HUDEP-2 (cell line): Measurements from ENCODE around the gene RBM38.
A peak's percentile ranks its signal among the peaks of the same experiment; 100 is the strongest.

ENCODE experiments used
- DNase-seq, 76 experiments: peaks; one replicate each; lab custom pipeline; 2025; ENCODE audit not compliant: unreplicated experiment in 76 of 76; lab: John Stamatoyannopoulos, UW

Gene RBM38

DNA sequence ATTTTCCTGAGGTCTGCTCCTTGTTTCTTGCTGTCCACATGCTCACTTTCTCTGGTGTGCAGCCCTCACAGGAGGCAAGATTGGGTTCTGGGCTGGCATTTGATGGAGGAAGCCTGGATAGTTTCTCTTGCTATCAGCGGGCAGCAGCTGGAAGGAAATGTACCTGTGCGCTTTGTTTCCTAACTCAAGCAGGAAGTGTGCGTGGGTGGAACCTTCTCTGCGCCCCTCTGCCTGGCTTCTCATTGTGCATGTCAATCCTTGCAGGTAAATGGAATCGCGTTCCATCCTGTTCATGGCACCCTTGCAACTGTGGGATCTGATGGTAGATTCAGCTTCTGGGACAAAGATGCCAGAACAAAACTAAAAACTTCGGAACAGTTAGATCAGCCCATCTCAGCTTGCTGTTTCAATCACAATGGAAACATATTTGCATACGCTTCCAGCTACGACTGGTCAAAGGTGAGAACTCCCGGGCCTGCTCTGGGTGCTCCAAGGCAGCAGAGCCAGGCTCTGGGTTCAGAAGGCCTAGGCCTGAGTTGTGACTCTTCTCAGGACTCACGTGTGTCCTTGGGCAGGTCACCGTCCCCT, 16.8 kb upstream of the RBM38 start:
- no peak for DNase-seq

DNA sequence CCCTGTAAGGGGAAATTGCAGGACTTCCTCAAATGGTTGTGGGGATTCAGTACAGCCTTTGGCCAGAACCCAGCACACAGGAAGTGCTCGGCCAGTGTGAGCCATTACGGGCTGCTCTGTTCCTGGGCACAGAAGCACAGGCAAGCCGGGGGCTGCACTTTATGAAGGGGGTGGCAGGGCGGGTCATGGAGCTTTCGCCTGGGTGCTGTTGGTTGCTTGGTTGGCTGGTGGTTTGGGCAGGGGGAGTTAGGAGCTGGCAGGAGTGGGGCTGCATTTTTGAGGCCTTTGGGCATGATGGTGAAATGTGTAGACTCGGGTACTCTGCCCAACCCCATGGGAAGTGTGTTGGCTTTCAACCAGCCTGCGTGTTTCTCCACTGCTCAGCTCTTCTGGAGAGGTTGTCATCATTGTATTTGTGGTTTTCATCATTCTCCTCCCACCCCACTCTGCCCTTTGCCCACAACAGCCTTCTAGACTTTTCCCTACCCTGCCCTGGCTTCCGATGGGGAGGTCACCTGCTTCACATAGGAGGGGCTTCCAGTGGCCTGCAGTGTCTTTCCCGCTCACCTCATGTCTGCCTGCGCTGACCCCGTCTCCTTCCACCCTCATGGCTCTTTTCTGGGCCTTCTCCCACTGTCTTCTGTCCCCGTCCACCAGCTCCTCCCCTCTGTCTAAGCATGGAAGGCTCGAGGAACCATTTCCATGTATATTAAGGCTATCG, 16.1 kb upstream of the RBM38 start:
- no peak for DNase-seq

DNA sequence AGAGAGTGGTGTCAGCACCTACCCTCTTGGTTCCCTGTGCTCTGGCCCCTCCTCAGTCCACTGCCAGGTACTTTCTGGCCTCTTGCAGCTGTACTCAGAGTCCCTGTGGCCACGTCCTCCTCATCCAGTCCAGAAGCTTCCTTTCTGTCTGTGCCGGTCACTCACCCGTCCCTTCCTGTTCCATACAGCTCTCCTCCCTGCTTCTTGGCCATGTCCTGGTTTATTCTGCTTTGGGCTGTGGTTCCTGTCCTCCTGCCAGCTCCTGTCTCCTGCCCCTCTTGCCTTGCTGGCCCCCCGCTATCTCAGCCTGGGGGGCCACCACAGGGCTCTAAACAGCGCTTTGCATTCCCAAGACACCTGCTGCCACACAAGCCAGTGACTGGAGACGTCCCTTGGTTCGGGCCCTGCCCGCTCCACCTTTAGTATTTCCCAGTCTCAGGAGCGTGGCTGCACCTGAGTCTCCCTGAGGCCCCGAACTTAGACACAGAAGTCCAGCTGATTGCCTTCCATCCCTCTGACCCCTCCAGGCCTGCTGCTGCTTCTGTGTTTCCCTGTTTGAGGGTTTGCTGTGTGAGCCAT, 15.5 kb upstream of the RBM38 start:
- no peak for DNase-seq

DNA sequence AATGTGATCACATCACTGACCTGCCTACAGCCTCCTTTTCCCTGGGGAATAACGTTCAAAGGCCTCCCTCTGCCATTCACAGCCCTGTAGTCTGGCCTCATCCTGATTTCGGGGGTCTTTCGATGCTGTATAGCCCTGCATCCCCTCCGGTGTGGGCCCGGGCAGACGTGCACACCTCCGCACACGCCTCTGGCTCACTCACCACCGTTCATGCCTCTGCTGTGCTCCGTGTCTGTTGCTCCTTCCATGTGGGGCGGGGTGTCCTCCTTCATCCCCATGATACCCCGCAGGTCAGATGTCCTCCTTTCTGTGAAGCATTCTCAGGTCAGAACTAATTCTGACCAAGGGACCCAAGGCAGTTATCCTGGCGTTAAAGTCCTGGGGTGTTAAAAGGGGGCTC, 13.8 kb upstream of the RBM38 start:
- no peak for DNase-seq

DNA sequence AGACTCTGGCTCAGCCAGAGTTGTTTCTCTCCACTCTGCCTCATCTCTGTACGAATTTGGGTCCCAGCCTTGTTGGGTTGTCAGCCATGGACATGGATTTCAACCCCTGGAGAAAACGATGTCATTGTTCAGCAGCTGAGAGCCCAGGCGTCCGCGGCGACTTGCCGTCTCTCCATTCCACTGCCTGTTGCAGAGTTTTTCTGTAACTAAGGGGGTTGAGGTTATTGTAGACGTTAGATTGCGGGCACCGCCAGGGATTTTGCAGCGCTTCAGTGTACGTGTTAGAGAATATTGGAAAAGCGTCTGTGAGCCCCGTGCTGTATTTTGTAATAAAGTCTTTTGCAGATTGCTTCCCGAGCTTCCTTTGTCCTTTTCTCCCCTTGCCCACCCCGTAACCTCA, 13.1 kb upstream of the RBM38 start:
- no peak for DNase-seq

DNA sequence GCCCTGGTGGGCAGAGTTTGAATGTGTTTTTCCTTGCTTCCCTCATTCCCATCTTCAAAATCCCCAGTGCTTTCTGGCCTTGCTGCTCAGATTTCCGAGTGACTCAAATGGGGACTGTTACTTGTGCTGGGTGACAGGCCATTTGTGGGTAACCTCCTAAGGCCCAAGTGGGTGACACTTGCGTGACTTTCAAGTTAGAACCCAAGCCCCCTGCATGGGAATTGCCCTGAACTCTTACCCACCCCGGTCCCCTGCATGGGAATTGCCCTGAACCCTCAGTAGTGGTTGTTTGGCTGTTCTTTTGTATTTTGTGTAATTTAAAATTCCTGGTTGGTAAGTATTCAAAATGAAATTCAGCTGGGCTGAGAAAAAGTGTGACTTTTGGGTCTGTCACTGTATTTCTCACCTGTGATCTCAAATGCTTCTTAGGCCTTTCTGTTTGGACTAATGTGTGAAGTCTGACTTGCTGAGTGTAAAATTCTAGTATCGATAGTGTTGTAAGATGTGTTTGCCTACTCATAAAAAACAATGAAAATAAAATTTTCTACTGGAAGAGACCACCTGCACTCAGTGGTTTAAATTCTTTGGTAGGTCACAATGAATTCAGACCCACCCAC, 12.4 kb upstream of the RBM38 start:
- no peak for DNase-seq

DNA sequence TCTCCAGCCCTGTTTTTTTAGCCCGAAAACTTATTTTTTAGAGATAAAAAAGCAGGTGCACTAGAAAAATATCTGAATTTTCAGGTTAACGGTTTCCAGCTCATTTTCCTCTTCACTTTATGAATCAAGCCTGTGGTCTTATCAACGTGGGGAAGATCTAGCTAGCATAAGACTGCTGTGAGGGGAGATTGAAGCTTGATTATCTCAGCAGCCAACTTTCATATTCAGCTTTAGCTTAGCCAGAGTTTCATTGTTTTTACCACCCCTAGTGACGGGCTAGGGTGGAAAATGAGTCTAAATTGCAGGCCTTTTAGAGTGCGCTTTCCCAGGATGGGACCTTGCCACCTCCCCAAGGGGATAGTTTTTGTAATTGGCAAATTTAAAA, 11.9 kb upstream of the RBM38 start:
- peak in 11 of 76 experiments; percentile 1 to 37 (median 13) for DNase-seq

DNA sequence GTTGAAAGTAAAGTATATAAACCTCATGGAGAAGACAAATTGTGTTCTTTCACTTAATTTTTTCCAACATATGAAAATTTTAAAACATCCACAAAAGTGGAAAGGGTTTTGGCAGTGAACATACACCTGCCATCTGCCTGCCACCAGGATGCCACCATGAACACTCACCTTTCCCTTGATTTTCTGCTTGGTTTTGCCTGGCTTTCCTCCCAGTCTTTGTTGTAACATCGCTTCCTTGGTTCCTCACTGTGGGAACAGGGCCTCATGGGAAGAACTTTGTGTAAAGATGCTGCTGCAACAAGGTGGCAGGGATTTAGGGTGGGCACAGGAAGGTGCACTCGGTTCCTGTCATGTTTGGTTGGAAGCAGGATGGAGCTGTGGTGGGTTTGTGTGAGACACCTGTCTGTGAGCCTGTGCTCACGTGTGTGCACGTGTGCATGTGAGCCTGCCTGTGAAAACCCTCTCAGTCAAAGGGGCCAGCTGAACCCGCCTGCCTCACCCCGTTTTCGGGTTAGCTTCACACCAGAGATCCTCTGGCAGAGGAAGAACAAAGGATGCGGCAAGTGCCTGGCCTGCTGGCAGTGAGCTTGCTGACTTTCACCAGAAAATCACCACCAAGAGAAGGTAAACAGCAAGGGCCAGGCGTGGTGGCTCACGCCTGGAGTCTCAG, 11.0 kb upstream of the RBM38 start:
- no peak for DNase-seq

DNA sequence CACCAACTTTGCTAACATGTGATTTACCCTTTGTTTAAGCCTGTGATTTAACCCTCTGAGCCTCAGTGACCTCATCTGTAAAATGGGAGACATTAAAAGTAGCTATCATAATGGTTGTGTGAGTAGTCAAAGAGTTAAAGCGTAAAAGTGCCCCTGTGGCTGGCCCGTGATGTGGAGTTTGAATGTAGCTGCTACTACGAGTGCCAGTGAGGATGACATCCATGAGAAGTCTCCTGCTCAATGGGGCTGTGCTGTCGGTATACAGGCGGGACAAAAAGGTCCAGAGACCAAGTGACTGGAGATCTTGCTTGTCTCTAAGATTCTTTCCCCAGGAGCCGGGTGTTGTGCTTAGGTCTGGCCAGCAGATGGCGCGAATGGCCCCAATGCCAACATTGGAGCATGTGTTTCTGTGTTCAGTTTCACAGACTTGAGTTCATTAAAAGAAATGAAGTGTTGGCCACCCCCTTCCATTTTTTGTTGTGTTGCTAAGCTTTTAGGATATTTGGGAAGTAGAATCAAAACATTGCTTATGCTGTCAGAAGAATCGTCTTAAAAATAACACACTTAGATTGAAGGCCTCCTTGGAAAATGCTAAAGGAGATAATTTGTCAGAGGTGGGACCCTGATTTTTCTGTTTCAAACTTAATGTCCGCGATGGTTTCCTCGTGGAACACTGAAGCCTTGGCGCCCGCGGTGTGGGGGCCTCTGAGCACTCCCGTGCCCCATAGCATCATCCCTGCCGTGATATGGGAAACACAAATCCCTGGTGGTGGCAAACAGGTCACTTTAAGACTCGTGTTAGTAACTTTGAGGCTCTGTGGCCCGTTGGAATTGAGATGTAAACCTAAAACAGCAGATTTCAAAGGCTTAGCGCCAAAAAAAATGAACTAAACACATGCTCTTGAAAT, 9.3 kb upstream of the RBM38 start:
- peak in 70 of 76 experiments; percentile 11 to 85 (median 66) for DNase-seq

DNA sequence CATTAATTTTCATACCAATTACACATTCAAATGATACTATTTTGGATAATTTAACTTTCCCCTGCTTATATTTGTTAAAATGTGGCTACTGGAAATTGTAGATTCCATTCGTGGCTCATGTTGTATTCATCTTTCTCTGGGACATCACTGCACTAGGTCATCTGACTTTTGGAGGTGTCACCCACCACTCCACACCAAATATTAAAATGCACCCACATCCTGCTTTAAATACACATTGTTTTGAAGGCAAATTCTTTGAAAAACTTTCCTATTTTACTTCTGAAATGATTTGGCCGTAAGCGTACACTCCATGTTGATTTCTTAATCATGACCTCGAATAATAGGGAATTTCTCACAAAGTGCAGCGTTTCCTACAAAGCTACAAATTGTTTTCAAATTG, 8.7 kb upstream of the RBM38 start:
- no peak for DNase-seq

DNA sequence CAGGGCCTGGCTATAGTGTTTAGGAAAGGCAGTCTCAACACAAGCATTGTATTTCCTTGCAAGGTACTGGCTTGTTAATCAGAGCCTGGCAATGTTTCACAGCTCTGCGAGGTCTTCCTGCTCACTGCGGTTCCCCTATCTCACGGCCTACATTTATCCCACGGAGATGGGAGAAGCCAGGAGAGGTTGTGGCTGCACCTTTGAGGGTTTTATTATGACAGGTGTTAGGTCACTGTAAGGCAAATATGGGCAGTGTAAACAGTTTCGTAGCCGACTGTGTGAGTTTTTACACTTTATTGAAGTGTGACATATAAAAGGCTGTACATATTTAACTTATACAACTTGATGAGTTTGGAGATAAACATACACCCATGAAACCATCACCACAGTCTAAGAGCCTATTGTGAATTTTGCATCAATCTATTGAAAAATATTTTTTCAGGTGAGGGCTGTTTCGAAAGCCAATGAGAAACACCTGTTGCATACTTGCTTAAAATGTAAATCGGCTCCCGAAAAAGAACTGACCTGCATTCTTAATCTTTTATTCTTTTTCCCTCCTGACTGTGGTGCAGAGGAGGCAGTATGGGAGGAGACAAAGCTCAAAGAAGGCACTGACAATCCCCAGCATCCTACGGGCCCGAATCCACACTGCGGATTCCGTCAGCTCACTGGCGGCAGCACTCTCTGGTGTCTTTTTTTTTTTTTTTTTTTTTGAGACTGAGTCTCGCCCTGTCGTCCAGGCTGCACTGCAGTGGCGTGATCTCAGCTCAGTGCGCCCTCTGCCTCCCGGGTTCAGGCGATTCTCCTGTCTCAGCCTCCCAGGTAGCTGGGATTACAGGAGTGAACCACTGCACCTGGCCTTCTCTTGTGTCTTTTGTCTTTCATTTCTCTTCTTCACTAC, 7.5 kb upstream of the RBM38 start:
- DNase-seq = no peak

DNA sequence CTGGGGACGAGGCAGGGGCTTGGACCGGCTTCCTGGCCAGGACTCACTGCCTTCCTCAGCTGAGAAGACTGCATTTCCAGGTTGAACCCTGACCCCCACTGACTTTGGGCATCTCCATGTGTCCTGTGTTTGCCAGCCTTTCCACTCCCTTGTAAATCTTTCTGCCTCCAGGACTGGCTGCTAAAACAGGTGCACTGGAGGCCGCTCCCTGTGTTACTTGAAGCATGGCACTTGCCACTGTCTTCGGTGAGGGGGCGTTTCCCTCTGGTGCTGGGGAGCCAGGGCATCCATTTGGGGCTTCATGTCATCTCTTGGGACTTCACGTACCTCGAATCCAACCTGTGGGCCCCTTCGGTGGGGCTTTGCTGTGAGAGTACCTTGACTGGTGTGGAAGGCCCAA, 6.7 kb upstream of the RBM38 start:
- no peak for DNase-seq

DNA sequence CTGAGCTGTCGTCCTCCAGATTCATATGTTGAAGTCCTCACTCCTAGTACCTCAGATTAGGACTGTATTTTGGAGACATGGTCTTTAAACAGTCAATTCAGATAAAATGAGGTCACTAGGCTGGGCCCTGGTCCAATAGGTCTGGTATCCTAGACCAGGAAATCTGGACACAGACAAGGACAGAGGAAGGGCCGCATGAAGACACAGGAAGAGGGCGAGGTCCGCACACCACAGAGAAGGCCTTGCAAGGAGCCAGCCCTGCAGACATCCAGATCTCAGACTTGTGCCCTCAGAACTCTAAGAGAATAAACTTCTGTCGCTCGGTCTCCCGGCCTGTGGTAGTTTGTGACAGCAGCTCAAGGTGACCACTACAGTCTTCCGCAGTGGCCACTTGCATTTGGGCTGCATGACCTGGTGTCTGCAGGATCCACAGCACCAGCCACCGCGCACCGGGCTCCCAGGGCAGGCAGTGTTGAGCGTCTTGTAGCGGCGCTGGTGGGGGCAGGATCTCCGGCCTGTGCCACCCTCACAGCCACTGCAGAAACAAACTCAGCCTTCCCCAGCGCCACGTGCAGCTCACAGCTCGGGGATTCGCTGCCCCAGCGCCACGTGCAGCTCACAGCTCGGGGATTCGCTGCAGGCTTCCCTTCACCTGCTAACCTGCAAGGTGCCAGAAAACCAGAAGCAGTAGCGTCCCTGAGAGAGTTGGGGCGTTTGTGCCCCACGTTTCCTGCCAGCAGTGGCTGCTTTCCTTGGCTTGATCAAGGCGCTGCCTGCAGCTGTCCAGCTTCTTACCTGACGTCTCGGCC, 6.0 kb upstream of the RBM38 start:
- DNase-seq = no peak

DNA sequence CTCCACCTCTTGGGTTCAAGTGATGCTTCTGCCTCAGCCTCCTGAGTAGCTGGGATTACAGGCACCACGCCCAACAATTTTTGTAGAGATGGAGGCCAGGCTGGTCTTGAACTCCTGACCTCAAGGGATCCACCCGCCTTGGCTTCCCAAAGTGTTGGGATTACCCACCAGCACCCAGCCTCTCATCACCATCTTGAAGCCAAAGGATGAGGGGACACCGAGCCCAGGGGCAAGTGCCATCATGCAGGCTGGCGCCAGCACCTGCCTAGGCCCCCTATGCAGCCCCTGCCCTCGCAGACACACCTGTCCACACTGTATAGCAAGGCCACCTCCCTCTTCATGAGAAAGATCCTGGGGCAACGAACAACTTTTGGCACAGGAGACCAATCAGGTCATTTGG, 5.3 kb upstream of the RBM38 start:
- no peak for DNase-seq

DNA sequence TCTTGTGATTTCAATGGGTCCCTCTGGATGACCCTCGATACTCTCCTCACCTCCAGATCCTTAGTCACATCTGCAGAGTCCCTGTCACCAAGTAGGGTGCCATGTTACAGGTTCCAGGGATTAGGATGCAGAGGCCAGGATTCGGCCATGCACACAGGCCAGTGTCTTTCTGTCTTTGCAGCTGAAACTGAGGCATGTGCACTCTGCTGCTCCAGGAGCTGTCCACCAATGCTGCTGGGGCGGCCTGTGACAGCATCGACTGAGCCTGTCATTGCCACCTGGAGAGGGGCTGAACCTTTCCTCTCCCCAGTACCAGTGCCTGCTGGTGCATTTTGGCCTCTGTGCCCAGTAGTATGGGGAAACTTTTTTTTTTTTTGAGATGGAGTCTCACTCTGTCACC, 4.4 kb upstream of the RBM38 start:
- no peak for DNase-seq

DNA sequence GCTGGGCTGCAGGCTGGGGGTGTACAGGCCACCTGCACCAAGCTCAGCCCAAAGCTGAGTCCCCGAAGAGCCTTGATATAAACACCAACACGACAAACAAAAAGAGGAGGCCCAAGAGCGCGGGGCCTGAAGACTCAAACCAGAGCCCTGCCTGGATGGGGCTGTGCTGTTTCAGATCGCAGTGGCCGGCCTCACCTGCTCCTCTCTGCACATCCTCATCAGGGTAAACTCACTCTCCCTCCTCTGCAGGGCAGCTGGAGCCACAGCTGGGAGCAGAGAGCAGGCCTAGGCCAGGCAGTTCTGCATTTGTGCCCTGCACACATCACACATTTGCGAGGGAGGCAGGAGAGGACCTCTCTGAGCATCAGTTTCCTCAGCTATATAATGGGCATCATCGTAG, 3.7 kb upstream of the RBM38 start:
- no peak for DNase-seq

DNA sequence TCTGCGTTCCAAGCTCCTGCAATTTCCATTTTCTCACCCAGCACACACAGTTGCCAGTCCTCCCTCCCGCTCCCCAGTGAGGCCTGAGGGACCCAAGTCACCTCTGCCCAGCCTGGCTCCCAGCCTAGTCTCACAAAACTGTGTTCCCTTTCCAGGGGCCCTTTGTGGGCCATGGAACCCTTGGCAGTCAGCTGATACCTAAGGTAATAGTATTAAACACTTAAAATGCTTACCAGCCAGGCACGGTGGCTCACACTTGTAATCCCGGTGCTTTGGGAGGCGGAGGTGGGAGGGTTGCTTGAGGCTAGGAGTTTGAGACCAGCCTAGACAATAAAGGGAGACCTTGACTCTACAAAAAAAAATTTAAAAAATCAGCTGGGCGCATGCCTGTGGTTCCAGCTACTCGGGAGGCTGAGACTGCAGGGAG, 3.2 kb upstream of the RBM38 start:
- no peak for DNase-seq

DNA sequence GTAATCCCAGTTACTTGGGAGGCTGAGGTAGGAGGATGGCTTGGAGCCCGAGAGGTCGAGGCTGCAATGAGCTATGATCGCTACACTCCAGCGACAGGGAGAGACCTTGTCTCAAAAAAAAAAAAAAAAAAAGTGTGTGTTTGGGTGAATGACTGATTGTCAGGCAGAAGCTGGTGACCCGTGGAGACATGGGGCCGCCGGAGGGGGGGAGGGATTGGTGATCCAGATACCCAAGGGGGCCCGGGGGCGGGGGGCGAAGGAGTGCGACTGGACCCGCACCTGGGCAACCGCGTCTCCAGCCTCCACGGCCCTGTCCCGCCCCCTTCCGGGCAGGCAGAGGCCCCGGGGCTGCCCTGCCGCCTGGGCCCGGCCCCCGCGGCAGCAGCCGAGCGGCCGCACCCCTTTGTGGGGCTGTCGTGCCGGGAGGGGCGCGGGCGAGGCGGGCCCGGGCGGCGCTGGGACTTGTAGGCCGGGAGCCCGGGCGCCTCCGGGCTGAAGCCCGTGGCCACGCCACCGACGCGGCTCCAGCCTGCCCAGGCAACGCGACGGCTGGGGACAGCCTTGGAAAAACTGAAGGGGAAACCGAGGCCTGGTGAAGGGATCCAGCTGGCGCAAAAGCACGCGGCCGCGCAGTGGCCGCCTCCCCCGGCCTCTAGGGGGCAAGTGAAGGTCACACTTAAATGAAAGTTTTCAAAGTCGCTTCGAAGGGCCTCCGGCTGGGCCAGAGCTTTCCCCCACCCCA, 2.1 kb upstream of the RBM38 start:
- DNase-seq = peak in 71 of 76 experiments; percentile 25 to 87 (median 66)
